GM19324 (cell line): ENCODE data around the gene NCOR1.
"Not testable (repeated sequence)": the region's sequence is repeated elsewhere in the genome, so short reads cannot be mapped to it uniquely, and the experiment has no call there.

Experiments used
- ATAC-seq: cut with Tn5 transposase; IDR thresholded peaks from one replicate; pipeline ENCODE4 v1.9.1; 2021; ENCODE audit warnings: mild to moderate bottlenecking, moderate library complexity; ENCODE audit not compliant: unreplicated experiment, low FRiP score

The NCOR1 gene

DNA sequence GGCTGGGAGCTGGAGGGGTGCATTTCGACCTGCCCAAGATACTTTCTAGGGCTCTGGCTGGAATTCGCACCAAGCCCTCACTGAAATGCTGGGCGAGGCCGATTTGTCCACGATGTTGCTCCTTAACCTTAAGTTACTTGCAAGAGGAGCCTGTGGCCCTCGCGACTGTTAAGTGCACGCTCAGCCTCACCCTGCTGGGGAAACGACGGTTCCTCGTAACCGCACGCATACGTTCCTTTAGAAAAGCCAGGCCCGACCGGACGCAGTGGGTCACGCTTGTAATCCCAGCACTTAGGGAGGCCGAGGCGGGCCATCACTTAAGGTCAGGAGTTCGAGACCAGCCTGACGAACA is 607 bp upstream of the NCOR1 start:
- no peak for ATAC-seq

DNA sequence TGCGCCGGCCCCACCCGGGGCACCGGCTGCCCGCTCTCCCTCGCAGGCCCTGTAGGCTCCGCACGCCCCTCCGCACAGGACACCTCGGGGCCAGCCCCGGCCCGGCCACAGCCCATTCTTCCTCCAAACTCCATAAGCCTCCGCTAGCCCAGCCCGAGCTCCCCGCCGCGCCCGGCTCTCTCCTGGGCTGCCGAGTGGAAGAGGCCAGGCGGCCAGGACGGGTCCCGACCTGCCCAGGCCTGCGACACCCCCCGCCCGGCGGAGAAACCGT is 397 bp downstream of the NCOR1 start:
- peak; percentile 55 for ATAC-seq

DNA sequence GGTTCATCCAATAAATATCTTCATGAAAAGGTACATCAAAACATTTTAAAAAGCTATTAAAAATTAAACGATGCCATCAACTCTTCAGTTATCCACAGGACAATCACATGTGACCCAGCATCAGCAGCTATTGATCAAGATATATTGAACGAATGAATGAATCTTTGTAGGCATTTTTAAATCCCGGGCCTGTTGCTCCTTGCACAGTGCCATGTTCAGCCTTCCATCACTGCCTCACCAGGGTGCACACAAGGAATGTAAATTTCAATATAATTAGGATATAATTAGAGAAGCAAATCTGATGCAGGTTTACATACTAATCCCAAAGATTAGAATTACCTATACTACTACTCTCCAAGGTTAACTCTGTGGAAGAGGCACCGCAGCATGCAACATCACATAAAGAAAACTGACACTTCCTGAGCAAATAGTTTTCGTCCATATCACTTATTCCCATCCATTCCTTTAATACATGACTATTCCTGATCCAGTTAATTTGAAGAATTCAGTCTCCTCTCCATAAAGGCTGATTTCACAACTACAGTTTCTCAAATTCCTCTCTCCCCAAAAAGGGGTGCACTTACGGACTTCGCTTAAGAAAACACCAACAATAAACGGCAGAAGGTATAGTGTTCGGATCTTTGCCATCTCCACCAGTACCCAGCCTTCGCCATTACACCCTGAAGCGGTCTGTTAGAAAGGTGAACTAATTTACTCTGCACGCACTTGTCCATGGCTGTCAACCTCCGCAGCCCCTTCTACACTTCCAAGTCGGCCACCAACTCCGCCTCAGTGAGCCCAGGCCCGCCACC is 938 bp downstream of the NCOR1 start:
- ATAC-seq, result no peak

DNA sequence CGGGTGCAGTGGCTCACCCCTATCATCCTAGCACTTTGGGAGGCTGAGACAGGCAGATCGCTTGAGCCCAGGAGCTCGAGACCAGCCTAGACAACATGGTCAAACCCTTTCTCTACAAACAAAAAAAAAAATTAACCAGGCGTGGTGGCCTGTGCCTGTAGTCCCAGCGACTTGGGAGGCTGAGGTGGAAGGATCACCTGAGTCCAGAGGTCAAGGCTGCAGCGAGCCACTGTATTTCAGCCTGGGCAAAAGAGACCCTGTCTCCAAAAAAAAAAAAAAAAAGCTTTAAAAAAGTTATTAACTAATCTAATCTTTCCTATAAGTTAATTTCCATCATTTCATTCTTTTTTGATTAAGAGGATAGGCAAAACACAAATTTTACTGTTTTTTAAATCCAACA is 2.5 kb downstream of the NCOR1 start:
- no peak for ATAC-seq

DNA sequence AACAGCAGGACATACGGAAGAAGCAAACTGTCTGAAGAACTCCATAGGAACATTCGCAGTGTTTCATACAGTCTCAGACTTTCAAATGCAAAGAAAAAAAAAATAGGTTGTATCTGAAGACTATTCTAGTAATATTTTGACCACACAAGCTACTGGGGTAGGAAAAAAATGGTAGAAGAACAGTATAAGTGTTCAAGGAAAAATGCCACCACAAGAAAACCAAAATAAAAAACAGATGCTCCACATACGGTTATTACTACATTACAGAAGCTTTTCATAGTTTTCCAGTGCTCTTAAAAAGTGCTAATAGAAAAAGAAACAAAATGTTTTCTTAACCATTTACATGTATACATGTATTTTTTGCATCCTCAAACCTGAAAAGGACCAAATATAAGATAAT is 3.7 kb downstream of the NCOR1 start:
- no peak for ATAC-seq

DNA sequence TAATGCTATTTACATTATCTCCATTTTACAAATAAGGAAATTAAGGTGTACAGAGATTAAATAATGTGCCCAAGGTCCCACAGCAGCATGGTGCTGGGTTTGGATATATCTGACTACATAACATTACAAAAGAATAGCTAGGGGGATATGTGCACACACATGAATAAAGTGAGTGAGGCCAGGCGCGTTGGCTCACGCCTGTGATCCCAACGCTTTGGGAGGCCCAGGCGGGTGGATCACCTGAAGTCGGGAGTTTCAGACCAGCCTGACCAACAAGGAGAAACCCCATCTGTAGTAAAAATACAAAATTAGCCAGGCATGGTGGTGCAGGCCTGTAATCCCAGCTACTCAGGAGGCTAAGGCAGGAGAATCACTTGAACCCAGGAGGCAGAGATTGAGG is 10.6 kb downstream of the NCOR1 start:
- not testable (repeated sequence) for ATAC-seq

DNA sequence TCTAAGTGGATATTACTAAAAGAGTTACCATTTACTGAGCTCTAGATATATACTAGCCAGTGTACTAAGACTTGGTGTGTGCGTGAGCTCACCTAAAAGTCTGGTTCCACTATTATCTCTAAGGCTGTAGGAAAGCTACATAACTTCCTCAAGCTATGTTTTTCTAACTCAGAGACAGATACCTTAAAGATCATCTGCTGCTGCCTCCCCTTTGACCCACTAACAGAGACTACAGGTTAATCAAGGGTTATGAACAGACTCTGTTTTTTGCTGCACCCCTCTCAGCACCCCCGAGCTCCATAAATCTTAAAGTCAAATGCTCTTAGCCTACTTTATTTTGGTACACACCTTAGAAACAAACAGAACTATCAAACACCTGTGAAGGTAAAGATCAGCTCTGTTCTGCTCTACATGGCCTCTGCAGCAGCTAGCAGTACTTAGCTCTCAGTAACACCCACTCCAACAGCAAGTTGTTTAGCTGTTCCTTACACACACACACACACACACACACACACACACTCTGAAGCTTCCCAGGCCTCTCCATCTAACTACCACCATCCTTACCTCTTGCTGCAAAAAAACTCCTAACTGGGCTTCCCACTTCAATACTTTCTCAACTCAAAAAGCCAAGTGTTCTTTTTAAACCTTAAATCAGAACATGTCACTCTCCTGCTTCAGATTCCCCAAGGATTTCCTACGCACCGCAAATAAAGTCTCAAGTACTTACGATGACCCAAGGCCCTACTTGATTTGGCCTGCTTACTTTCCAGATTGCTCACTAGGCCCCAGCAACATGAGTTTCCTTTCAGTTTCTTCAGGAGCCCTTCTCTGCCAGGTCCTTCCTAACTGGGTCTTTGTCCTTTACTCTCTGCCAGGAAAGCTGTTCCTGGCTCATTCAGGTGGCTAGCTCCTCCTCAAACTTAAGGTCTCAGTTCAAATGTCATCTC is 12.5 kb downstream of the NCOR1 start:
- ATAC-seq, result not testable (repeated sequence)

DNA sequence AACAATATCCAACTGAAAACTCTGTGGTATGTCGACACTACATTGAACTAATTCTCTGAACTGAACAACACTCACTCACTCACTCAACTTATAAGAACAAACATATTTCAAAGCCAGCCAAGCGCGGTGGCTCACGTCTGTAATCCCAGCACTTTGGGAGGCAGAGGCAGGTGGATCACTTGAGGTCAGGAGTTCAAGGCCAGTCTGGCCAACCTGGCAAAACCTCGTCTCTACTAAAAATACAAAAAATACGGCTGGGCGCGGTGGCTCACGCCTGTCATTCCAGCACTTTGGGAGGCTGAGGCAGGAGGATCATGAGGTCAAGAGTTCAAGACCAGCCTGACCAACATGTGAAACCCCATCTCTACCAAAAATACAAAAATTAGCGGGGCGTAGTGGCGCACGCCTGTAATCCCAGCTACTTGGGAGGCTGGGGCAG is 13.6 kb downstream of the NCOR1 start:
- not testable (repeated sequence) for ATAC-seq

DNA sequence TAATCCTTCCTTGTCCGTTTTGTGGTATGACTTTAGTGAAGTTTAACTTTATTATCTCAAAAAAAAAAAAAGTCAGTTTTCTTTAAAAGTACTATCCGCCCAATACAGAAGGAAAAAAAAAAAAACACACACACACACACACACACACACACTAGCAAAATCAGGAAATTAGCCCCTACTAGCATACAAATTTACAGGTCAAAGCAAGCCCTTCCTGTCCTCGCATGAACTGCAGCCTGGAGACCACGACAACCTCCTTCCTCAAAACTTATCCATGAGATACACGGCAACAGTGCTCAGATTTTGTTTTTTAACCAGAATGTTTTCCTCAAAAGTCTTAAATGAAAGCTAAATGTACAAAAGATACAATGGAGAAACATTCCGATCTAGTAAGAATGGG is 16.2 kb downstream of the NCOR1 start:
- ATAC-seq, result no peak

DNA sequence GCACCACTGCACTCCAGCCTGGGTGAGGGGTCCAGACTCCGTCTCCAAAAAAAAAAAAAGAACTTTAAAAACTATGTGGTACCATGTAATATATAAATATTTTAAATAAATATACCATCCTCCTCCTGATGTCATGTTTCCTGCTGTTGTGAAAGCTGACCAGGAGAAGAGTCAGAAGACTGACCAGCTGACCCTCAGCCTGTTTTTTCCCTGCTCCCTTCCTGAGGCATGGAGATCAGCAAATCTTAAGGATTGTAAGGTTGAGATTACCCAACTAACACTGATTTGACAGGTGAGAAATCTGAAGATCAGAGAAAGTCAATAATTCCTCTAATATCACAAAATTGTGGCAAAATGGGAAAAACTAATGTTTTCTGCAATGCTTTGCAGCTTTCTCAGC is 18.1 kb downstream of the NCOR1 start:
- ATAC-seq, result no peak

DNA sequence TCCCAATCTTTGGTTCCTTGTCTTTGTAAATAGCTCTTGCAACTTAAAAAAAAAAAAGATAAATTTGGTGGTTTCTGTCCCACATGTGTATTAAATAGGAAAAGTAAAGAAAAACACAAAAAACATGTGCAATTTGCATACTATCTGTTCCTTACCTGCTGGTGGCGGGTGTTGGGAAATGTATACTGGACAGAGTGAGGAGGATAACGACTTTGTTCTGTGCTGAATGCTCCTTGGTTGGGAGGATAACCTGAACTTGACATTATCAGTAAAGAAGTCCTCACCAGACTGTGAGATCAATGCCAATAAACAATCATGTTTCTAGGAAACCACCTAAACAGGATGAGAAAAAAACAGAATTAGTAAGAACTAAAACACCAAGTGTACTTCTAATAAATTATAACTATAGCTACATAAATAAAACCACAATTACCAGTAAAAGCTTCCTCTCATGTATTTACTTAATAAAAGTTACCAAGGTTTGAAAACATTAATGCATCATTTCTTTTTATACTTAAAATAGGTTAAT is 21.0 kb downstream of the NCOR1 start:
- not testable (repeated sequence) for ATAC-seq

DNA sequence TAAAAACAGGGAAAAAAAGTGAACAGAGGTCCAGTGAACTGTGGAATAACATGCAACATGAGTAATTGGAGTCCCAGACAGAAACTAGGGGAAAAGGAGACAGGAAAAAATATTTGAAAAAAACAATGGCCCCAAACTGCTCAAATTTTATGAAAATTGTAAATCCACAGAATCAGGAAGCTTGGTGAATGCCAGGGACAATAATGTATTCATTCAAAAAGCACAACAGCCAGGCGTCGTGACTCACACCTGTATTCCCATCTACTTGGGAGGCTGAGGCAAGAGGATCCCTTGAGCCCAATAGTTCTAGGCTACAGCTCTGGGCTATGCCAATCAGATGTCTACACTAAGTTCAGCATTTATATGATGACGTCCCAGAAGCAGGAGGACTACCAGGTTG is 23.7 kb downstream of the NCOR1 start:
- ATAC-seq, result no peak

DNA sequence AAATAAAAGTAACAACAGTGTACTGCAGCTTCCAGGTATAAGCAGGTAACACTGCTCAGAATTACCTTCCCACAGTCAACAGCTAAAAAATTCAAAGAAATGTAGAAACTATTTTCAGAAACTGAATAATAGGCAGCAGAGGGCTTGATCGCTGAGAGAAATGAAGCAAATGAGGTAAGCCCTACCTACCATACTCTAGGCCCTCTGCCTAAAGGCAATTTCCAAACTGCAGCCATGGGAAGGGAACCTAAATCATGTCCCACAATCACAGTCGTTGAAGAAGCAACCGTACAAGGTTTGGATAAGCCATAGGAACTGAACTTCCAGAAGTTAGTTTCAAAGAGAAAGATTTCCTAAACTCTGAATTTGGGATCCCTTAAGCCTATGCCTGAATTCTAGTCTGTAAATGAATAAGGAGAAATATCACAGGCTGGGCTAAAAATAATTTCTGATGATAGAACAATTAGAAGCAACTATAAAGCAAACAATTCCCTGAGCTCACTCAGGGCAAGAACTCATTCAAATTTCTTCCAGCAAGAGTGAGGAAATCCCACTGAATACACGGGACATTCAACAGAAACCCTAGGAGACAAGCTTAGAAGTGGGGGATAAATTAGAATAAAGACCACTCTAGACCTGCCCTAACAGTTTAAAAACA is 24.5 kb downstream of the NCOR1 start:
- ATAC-seq, result no peak

DNA sequence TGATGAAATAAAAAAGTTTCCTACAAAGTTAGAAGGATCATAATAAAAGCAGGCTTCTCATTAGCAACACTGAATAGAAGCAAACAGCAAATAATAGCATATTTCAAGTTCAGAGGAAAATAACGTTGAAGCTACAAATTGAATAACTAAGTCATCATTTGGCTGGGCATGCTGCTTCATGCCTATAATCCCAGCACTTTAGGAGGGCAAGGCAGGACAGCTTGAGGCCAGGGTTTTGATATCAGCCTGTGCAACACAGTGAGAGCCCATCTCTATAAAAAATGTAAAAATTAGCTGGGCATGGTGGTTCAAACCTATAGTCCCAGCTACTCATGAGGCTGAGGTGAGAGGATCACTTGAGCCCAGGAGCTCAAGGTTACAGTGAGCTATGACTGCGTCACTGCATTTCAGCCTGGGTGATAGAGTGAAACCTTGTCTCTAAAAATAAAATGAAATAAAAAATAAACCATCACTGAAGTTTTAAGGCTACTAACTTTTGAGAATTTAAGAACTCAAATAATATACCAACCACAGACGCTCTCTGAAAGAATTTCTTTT is 25.5 kb downstream of the NCOR1 start:
- no peak for ATAC-seq

DNA sequence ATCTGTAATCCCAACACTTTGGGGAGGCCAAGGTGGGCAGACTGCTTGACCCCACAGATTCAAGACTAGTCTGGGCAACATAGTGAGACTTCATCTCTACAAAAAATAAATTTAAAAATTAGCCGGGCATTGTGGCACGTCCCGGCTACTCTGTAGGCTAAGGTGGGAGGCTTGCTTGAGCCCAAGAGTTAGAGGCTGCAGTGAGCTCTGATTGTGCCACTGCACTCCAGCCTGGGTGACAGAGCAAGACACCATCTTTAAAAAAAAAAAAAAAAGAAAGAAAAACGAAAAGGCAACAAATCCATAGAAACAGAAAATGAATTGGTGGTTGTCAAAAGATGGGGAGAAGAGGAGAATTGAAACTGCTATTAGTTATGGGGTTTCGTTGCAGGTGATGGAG is 27.7 kb downstream of the NCOR1 start:
- no peak for ATAC-seq

DNA sequence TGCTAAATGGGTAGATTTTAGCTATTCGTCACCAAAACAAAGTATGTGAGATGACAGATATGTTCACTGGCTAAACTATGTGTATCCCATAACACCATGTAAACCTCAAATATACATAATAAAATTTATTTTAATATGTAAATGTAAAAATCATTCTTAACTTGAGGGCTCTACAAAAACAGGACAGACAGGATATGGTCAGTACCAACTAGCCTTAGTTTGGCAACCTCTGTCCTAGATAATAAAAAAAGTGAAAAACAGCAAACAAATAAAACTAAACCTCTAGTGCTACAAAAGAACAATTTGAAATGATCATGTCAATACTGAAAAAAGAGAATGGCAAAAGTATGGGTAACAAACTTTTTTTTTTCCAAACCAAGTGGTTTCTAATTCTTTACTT is 33.8 kb downstream of the NCOR1 start:
- ATAC-seq, result no peak

DNA sequence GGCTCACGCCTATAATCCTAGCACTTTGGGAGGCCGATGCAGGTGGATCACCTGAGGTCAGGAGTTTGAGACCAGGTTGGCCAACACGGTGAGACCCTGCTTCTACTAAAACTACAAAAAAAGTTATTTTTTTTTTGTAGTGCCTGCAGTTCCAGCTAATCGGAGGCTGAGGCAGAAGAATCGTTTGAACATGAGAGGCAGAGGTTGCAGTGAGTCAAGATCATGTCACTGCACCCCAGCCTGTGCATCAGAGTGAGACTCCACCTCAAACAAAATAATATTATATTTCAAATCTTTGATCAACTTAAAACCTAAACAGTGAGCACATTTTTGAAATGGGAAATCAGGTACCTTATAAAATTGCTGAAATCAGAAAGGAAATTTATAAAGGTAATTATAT is 36.5 kb downstream of the NCOR1 start:
- ATAC-seq, result no peak

DNA sequence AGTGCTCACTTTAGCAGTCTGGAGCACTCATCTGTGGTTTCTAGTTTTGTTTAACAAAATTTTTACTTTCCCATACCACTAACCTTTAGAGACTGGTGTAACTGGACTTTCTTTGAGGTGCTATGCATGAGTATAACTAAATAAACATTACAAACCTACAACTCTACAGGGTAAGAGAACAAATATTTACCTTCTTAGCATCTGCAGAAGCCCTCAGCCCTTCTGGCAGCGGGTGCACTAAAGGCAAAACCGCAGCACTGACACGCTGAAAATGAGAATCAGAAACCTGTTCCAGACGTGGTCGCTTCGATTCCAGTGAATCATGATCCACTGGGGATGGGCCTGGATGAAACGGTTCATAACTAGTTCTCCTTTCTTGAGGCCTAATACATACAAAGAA is 43.7 kb downstream of the NCOR1 start:
- ATAC-seq, result no peak

DNA sequence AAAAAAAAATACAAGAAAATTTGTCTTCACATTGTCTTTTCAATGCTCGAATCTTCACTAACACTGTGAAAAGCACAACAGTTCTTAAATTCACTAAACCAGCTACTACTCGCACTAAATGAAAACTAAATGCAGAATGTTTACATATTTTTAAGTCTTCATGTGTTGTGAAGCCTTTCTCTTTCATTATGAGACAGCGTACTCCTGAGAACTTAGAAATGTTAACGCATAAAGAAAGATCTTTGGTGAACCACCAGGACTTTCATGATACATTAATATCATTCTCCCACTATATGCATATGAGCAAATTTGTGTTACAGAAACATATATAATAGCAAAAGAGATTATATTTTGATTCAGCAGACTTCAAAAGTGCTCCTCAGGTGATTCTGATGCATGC is 48.6 kb downstream of the NCOR1 start:
- ATAC-seq, result not testable (repeated sequence)

DNA sequence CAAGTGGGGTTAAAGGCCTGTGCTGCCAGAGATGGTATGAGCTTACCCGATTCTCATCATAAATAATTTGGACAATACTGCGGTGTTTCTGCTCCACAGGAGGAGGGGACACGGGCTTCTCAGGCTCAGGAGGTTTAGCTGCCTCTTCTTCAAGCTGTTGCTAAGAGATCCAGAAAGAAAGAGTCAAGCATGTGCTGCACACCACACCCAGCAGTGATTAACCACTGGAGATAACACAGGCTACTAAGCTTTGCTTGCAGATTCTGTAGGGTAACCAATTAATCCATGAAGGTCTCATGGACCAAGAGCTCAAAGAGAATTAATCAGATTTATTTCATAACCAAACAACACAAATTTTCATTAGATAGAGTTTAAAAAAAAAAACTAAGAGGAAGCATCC is 56.6 kb downstream of the NCOR1 start:
- ATAC-seq, result no peak

DNA sequence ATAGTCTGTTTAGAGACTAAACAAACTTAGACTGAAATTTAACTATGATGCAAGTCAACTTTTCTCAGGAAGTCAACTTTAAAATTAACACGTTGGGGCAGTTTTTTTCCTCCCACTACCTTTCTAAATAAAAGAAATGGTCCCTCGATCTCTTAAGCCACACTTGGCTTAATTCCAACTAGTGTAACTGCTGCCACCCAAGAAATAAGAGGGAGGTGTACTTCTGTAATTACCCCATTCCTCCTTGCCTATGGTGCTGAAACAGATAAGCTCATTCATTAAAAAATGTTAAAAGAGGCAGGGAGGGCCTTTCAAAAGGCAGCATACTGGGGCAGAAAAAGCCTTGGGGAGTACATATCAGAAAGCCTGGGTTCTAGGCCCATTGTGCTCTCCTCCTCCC is 59.8 kb downstream of the NCOR1 start:
- no peak for ATAC-seq
